ENCODE results near the gene ABCG1.

Gene ABCG1

DNA sequence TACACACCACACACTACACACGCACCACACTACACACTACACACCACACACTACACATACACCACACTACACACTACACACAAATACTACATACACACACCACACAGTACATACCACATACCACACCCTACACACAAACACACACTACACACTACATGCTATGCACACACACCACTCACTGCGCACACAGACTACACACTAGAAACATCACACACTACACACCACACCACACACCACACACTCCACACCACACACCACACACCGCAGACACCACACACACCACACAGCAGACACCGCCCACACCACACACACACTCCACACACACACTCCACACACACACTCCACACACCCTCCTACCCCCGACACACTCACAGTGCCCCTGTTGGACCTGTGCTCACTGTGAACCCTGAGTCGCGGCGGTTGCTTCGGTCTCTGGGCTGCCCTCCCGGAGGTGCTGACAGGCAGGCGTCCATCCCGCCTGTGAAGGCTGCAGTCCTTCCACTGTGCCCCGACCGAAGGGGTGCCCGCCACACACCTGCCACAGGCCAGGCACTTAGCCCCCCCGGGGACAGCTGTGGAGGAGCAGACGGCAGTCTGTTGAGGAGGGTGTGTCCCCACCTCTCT is 74.8 kb downstream of the ABCG1 start:
- Histone ChIP-seq H3K4me3 (ENCODE audit: low read depth, low read length) (no peak overlapping the region), H3K9me3 (ENCODE audit: control insufficient read depth, low read length) (no peaks in the 10 kb centered on the region), H3K4me1 (no peaks in the 10 kb centered on the region), H3K79me2 (no peaks in the 10 kb centered on the region), H3K27me3 (ENCODE audit: control insufficient read depth, insufficient read depth, low read length) (no peaks in the 10 kb centered on the region), H3K36me3 (ENCODE audit: control insufficient read depth, insufficient read depth, low read length) (no peaks in the 10 kb centered on the region), H3K27ac (no peak overlapping the region), H3K9ac (no peak overlapping the region), H3K4me2 (ENCODE audit: low read length) (no peak overlapping the region), H2AFZ (no peak overlapping the region)
- no peak for TF ChIP-seq CTCF (IDR thresholded peaks at IDR 0.05)

DNA sequence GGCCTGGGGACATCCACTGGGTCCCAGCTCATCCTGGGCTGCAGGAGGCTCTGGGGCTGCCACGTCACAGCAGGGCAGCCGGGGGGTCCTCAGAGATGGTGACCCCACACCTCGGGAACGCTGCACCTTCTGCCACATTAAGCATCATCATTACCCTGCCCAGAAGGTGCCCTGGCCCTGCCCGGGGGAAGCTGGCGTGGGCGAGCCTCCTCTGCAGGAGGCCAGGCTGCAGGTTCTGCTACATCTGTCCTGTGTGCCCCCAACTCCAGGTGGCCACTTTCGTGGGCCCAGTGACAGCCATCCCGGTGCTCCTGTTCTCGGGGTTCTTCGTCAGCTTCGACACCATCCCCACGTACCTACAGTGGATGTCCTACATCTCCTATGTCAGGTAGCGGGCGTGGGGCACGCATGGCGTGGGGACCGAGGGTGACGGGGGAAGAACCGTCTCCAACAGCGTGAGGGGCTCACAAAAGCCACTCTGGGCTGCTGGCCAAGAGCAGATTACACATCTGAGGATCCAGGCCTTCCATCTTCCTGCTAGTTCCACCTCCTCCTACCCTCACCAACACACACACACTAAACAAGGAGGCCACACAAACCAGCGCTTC is 75.4 kb downstream of the ABCG1 start:
- H3K79me2 ChIP-seq, result no peaks in the 10 kb centered on the region
- no peak for TF ChIP-seq CTCF (IDR thresholded peaks at IDR 0.05)
- H3K9ac ChIP-seq, result no peak overlapping the region
- no peak overlapping the region for H3K4me2 ChIP-seq (ENCODE audit: low read length)
- no peaks in the 10 kb centered on the region for H3K27me3 ChIP-seq (ENCODE audit: control insufficient read depth, insufficient read depth, low read length)
- no peaks in the 10 kb centered on the region for H3K36me3 ChIP-seq (ENCODE audit: control insufficient read depth, insufficient read depth, low read length)
- H3K4me1 ChIP-seq, result no peaks in the 10 kb centered on the region
- no peak overlapping the region for H2AFZ ChIP-seq
- no peak overlapping the region for H3K4me3 ChIP-seq (ENCODE audit: low read depth, low read length)
- H3K9me3 ChIP-seq (ENCODE audit: control insufficient read depth, low read length), result no peaks in the 10 kb centered on the region
- H3K27ac ChIP-seq, result no peak overlapping the region

DNA sequence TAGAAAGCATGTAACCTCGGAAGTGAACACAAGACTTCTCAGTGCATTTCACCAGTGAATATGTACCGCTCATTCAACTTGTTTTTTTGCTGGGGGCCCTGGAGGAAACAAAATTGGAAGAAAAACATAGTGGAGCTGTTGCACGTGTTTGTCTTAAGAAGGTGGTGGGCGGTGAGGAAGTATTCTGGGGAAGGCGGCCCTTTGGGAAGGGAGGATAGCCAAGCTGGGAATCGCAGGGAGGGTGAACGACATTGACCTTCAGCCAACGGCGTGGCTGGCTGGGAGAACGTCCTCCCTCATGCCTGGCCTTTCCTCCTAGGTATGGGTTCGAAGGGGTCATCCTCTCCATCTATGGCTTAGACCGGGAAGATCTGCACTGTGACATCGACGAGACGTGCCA is 76.9 kb downstream of the ABCG1 start:
- no peak overlapping the region for H3K9ac ChIP-seq
- no peaks in the 10 kb centered on the region for H3K27me3 ChIP-seq (ENCODE audit: control insufficient read depth, insufficient read depth, low read length)
- no peaks in the 10 kb centered on the region for H3K36me3 ChIP-seq (ENCODE audit: control insufficient read depth, insufficient read depth, low read length)
- no peak overlapping the region for H3K27ac ChIP-seq
- no peak for TF ChIP-seq CTCF (IDR thresholded peaks at IDR 0.05)
- H3K4me1 ChIP-seq, result no peaks in the 10 kb centered on the region
- H3K4me2 ChIP-seq (ENCODE audit: low read length), result no peak overlapping the region
- H3K9me3 ChIP-seq (ENCODE audit: control insufficient read depth, low read length), result no peaks in the 10 kb centered on the region
- no peaks in the 10 kb centered on the region for H3K79me2 ChIP-seq
- no peak overlapping the region for H2AFZ ChIP-seq
- H3K4me3 ChIP-seq (ENCODE audit: low read depth, low read length), result no peak overlapping the region

- Histone ChIP-seq H3K9ac (no peak overlapping the region), H3K9me3 (ENCODE audit: control insufficient read depth, low read length) (no peaks in the 10 kb centered on the region), H3K36me3 (ENCODE audit: control insufficient read depth, insufficient read depth, low read length) (no peaks in the 10 kb centered on the region), H3K4me2 (ENCODE audit: low read length) (no peak overlapping the region), H3K27ac (no peak overlapping the region), H3K27me3 (ENCODE audit: control insufficient read depth, insufficient read depth, low read length) (no peaks in the 10 kb centered on the region), H3K4me1 (no peaks in the 10 kb centered on the region), H3K79me2 (no peaks in the 10 kb centered on the region), H2AFZ (no peak overlapping the region), H3K4me3 (ENCODE audit: low read depth, low read length) (no peak overlapping the region)
- TF ChIP-seq CTCF (IDR thresholded peaks at IDR 0.05), result no peak
These were observed 77.6 kb downstream of the ABCG1 start for GRCh38 chr21:42296501-42296900.

DNA sequence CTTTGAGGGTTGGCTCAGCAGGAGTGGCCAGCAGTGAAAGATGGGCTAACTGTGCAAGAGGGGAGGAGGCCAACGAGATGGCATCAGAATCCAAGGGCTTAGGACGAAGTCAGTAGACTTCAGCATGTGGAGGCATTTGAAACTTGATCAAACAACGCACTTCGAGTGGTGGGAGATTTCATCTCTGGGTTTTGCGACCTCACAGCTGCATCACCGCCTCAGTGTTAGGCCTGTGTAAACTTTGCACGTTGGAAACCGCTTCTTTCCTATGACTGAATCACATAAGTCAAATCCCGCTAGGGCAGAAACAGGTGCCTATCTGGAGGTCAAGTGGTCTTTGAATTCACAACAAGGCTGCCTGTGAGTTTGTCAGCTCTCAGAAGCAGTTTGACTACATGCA is 78.4 kb downstream of the ABCG1 start:
- Histone ChIP-seq H3K79me2 (no peaks in the 10 kb centered on the region), H3K9ac (no peak overlapping the region), H2AFZ (no peak overlapping the region), H3K4me2 (ENCODE audit: low read length) (no peak overlapping the region), H3K9me3 (ENCODE audit: control insufficient read depth, low read length) (no peaks in the 10 kb centered on the region), H3K27ac (no peak overlapping the region), H3K27me3 (ENCODE audit: control insufficient read depth, insufficient read depth, low read length) (no peaks in the 10 kb centered on the region), H3K4me1 (no peaks in the 10 kb centered on the region), H3K36me3 (ENCODE audit: control insufficient read depth, insufficient read depth, low read length) (no peaks in the 10 kb centered on the region), H3K4me3 (ENCODE audit: low read depth, low read length) (no peak overlapping the region)
- TF ChIP-seq CTCF (IDR thresholded peaks at IDR 0.05), result no peak

Data from parathyroid adenoma (tissue), 2 donors.